GM19395 (cell line): Measurements from ENCODE around the gene MMP1.

Experiments used
- ATAC-seq: cut with Tn5 transposase; IDR thresholded peaks from one replicate; pipeline ENCODE4 v1.9.1; 2021; ENCODE audit warnings: mild to moderate bottlenecking, moderate library complexity; ENCODE audit not compliant: unreplicated experiment

MMP1 gene

DNA sequence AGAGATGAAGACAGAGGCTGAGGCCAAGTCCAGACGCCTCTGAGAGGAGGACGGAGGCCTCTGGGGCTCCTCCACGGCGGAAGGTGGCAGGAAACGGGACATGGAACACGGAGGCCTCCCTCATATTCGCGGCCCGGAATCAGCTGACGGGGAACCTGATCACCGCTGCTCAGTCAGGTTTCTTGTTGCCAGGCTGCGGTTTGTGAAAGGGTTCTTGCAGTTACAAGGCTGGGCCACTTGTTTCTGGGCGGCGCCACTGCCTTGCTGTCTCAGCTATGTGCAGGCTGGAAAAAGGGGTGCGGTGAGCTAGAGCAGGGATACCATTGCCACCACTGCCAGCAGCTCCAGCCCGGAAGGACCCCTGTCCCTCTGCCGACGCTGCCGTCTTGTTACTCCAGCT, 10.0 kb upstream of the MMP1 start:
- ATAC-seq, result no peak

GRCh38 chr11:102806296-102806695, 8.3 kb upstream of the MMP1 start:
- ATAC-seq, result no peak

- ATAC-seq, result no peak
Measured at GRCh38 chr11:102802341-102802740, 4.4 kb upstream of the MMP1 start.

GRCh38 chr11:102800767-102801166, 2.8 kb upstream of the MMP1 start:
- no peak for ATAC-seq

DNA sequence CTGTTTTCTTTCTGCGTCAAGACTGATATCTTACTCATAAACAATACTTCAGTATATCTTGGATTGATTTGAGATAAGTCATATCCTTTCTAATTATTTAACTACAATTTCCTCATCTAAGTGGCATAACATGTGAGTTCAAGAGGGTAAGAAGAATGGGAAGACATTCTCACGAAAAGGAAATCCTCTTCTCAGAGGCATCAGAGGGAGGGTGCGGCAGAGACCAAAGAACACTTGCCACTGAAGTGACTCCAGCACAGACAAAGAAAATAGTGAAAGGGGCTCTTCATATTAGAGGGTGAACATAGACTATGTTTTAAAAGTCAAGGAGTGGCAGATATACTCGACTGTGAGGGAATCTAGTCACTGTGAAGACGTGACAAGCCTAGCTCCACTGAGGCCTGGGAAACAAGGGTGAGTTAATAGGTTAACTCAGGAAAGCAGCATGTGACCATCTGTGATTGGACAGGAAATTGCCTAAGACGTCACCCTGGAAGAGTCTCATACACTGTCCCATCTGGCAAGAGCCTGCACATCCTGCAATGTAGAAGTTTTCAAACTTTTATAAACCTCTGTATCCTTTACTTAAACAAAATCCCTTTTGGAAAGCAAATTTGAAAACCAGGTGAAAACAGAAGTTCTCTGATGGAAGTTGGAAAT, 1.9 kb upstream of the MMP1 start:
- ATAC-seq, result no peak

- peak; percentile 95 for ATAC-seq
Measured at GRCh38 chr11:102794382-102794781, 3.6 kb downstream of the MMP1 start.

DNA sequence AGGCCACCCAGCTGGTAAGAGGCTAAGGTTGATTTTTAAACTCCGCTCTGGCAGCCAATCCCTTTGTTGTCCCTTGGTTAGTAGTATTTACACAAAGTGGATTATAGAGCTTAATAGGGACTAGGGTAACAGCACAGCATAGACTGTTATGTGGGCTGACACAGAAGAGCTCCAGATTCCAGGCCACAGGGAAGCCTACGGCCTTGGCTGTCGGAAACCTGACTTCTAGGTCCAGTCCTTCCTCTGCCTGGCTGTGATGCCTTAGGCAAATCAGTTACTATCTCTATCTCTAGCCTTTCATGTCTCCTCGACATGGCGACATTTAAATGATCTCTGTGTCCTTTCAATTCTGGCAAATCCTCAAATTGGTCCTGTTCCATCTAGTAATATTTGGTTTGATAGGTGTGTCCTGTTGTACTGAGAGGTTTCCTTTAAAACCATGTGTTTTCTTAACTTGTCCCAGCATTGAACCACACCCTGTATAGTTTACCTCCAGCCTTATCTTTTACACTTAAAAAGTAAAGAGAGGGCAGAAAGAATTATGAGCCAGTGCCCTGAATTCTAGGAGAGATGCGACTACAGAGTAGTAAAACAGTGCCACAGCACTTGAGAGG, 4.2 kb downstream of the MMP1 start:
- ATAC-seq, result peak; percentile 13

- no peak for ATAC-seq
Measured at GRCh38 chr11:102792604-102793003, 5.4 kb downstream of the MMP1 start.

DNA sequence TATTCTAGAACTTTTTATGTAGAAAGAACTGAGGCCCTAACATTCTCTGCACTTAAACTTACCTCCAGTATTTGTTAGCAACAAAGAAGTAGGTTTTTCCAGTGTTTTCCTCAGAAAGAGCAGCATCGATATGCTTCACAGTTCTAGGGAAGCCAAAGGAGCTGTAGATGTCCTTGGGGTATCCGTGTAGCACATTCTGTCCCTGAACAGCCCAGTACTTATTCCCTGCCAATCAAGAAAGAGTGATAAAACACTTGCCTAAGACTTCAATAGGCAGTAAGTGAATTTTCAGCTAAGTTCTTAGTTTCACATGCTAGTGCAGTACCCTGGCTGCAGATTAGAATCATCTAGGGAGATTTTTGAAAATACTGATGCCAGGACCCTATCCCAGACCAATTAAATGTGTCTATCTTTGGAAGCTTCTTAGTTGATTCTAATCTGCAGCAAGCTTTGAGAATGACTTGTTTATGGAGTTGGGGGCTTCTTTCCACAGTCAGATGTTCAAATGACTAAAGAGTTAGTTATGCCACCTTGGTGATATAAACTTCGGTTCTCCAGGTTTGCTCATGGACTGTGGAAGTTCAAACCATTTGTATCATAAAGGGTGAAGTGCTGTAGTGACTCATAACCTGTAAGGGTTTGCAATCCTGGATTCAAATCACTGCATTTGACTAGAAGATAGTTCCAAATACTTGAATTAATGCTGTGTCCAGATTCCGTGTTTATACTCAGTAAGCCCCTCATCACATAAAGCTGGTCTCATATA, 6.5 kb downstream of the MMP1 start:
- no peak for ATAC-seq

GRCh38 chr11:102788334-102788995, 9.5 kb downstream of the MMP1 start:
- no peak for ATAC-seq

- ATAC-seq, result no peak
Measured at GRCh38 chr11:102784380-102784779, 13.6 kb downstream of the MMP1 start.

DNA sequence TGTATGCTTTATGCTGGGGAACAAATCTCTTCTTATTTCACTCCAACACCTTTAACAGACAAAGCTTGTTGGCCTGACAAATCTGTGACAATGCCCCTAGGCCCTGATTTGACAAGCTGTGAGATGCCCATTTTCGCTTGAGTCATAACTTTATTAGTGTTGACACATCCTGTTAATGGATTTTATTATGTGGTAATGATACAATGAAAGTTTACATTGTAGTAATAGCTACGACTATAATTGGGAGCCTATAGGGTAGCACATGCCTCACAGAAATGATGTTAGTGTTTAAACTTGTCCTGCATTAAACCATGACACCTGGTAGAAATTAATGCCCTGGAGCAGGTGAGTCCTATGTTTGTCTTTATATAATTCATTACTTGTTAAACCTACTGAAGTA, 14.2 kb downstream of the MMP1 start:
- no peak for ATAC-seq

GRCh38 chr11:102783016-102783415, 14.9 kb downstream of the MMP1 start:
- ATAC-seq, result no peak

GRCh38 chr11:102781676-102782075, 16.3 kb downstream of the MMP1 start:
- ATAC-seq, result no peak

GRCh38 chr11:102780491-102780918, 17.5 kb downstream of the MMP1 start, which contains the start of gene MMP10:
MMP10 (minus strand) TSS chr11:102780628; CDS start chr11:102780591, 37 bp downstream.
- ATAC-seq, result no peak

- ATAC-seq, result no peak
Measured at GRCh38 chr11:102776454-102776853, 21.5 kb downstream of the MMP1 start.

DNA sequence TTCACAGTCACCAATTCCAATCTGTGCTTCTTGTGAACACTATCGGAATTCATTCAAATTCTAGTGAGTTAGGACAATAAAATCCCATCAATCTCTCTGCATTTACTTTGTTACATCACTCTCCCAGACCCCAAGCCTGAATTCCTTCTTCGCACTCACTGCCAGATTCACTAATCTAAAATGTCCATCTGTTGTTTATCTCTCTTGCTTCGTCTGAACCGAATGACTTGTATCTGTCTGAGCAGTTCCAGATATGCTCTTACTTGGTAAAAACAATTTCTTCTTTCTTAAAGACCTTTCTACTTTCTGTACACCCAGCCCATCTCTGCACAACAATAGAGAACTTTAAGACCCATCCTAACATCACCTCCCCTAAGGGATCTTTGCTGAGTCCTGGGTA, 24.6 kb downstream of the MMP1 start:
- ATAC-seq, result no peak

DNA sequence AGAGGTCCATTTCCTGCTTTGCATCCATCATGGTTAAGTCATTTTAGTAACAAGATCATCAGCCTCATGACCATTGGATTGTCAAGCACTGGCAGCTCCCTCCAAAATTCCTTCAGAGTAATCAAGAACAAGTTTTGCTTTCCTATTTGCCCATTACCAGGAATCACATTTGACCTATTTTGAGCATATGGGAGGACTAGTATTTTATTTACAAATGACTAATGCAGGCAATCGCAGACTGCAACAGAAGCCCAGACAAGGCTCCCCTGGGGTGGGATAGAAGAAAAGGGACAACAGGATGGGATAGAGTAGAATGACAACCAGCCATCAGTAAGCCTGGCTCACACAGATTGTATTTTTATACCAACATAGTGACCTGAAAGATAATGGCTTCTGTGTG, 26.6 kb downstream of the MMP1 start:
- no peak for ATAC-seq

GRCh38 chr11:102770191-102770590, 27.8 kb downstream of the MMP1 start:
- ATAC-seq, result no peak

- ATAC-seq, result no peak
Measured at GRCh38 chr11:102767800-102768199, 30.2 kb downstream of the MMP1 start.

DNA sequence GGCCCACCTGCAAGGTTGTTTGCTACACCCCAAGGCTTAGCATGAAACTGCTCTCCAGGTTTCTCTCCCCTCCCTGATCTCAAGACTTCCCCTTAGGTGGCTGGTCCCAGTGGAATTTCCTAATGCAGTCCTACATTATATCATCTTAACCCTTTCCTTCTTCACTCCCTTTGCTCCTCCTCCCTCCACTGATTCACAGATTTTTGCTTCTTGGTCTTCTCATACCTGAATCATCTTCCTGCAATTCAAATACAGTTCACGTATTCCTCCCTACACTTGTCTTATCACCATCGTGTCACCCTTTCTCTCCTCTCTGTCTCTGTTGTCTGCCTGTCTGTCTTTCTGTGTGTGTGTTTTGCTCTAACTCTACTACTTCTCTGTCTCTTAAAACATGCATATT, 34.5 kb downstream of the MMP1 start:
- no peak for ATAC-seq
